SK-N-SH (cell line): ENCODE results near the gene ABCC4. TPM values are rescaled to one million over a fixed set of nuclear protein-coding genes. Genes with fewer than 3 reads are reported as not detected.

Experiments
- CTCF ChIA-PET: fragments of 300-600, 350-600 bp; formaldehyde crosslinking; extraction: SDS; loops from one replicate; lab custom pipeline; 2021; lab: Yijun Ruan, JAX
- POLR2A ChIA-PET: fragments of 350-600 bp; sonication (Branson Sonifier 250); formaldehyde crosslinking; extraction: SDS; loops from one replicate; lab custom pipeline; 2020; ENCODE audit warnings: antibody characterized with exemption, inconsistent platforms; lab: Yijun Ruan, JAX
- DNase-seq: peaks from one replicate; pipeline ENCODE4 v3.0.0; 2012
- H2AFZ ChIP-seq: fragments of 200-600 bp; sonication (generic); 2 replicates; pipeline ENCODE4 v1.8.1; 2016; ENCODE audit warnings: antibody characterized with exemption, mild to moderate bottlenecking, low read depth
- H3F3A ChIP-seq: fragments of 200-600 bp; sonication (generic); replicated peaks from 2 replicates; pipeline ENCODE3; 2016; ENCODE audit warnings: antibody characterized with exemption, mild to moderate bottlenecking; ENCODE audit not compliant: insufficient read depth
- H3K27ac ChIP-seq, 2 experiments: fragments of 200-500 bp in 1 of 2; fragments of 200-600 bp in 1 of 2; sonication (Bioruptor generic) in 1 of 2; sonication (generic), shearing (Covaris generic) in 1 of 2; 2 replicates each; pipeline versions ENCODE4 v1.5.1 to v1.6.1; 2014 to 2016; ENCODE audit warnings: low read depth in 2 of 2, inconsistent platforms in 1 of 2, low read length in 1 of 2, mild to moderate bottlenecking in 1 of 2, mixed read lengths in 1 of 2
- H3K27me3 ChIP-seq: fragments of 200-600 bp; sonication (generic), shearing (Covaris generic); 2 replicates; pipeline ENCODE4 v1.6.1; 2016; ENCODE audit warnings: mixed run types; ENCODE audit not compliant: insufficient read depth
- H3K36me3 ChIP-seq, 2 experiments: fragments of 200-500 bp in 1 of 2; fragments of 200-600 bp in 1 of 2; sonication (Bioruptor generic) in 1 of 2; sonication (generic) in 1 of 2; replicated peaks in 1 of 2; 2 replicates each; pipeline versions ENCODE3 to v1.5.1; 2014 to 2016; ENCODE audit warnings: low read length in 1 of 2, mild to moderate bottlenecking in 1 of 2; ENCODE audit not compliant: insufficient read depth in 2 of 2, control insufficient read depth in 1 of 2
- H3K4me1 ChIP-seq, 2 experiments: fragments of 200-500 bp in 1 of 2; fragments of 200-600 bp in 1 of 2; sonication (Bioruptor generic) in 1 of 2; sonication (generic), shearing (Covaris generic) in 1 of 2; 2 replicates each; pipeline versions ENCODE4 v1.5.1 to v1.6.1; 2014 to 2016; ENCODE audit warnings: low read depth in 1 of 2, low read length in 1 of 2, mixed run types in 1 of 2; ENCODE audit not compliant: insufficient read depth in 2 of 2, control insufficient read depth in 1 of 2
- H3K4me2 ChIP-seq: fragments of 200-600 bp; sonication (generic), shearing (Covaris generic); 2 replicates; pipeline ENCODE4 v1.6.1; 2017; ENCODE audit warnings: mixed run types
- H3K4me3 ChIP-seq, 2 experiments: fragments of 200-500 bp in 1 of 2; fragments of 200-600 bp in 1 of 2; sonication (Bioruptor generic) in 1 of 2; sonication (generic), shearing (Covaris generic) in 1 of 2; 2 replicates each; pipeline versions ENCODE4 v1.5.1 to v1.8.1; 2014 to 2016; ENCODE audit warnings: low read depth in 2 of 2, inconsistent platforms in 1 of 2, low read length in 1 of 2, mild to moderate bottlenecking in 1 of 2, mixed read lengths in 1 of 2, moderate library complexity in 1 of 2
- H3K79me2 ChIP-seq: fragments of 200-600 bp; sonication (generic); 2 replicates; pipeline ENCODE4 v1.8.1; 2017; ENCODE audit warnings: mild to moderate bottlenecking; ENCODE audit not compliant: insufficient read depth
- H3K9ac ChIP-seq: fragments of 200-600 bp; sonication (generic); 2 replicates; pipeline ENCODE4 v1.6.1; 2017; ENCODE audit warnings: mixed run types
- H3K9me2 ChIP-seq: fragments of 200-600 bp; sonication (generic); 2 replicates; pipeline ENCODE4 v1.6.1; 2017; ENCODE audit warnings: mixed run types
- H3K9me3 ChIP-seq: fragments of 200-600 bp; sonication (generic); 2 replicates; pipeline ENCODE4 v1.6.1; 2017; ENCODE audit warnings: mixed run types, mild to moderate bottlenecking, moderate library complexity
- H4K20me1 ChIP-seq: fragments of 200-600 bp; sonication (generic); 2 replicates; pipeline ENCODE4 v1.6.1; 2017; ENCODE audit warnings: mild to moderate bottlenecking, mixed run types; ENCODE audit not compliant: insufficient read depth
- CHD2 ChIP-seq: fragments of 150-350 bp; IDR thresholded peaks from 2 replicates; pipeline ENCODE4 v1.6.1; 2018; ENCODE audit warnings: low read length; ENCODE audit not compliant: partially characterized antibody
- ELF1 ChIP-seq: IDR thresholded peaks from 2 replicates; pipeline ENCODE4 v1.4.0; 2012
- EP300 ChIP-seq, 2 experiments: IDR thresholded peaks; 2 replicates each; pipeline versions ENCODE4 v1.4.0 to v1.6.1; 2012; ENCODE audit warnings: borderline replicate concordance in 1 of 2, low read depth in 1 of 2, low read length in 1 of 2
- EZH2phosphoT487 ChIP-seq: fragments of 200-600 bp; sonication (generic); IDR thresholded peaks from 2 replicates; pipeline ENCODE4 v1.6.1; 2017; ENCODE audit warnings: low read depth, mixed run types, mild to moderate bottlenecking, antibody characterized with exemption, moderate library complexity, borderline replicate concordance
- FOSL2 ChIP-seq: IDR thresholded peaks from 2 replicates; pipeline ENCODE4 v1.4.0; 2012; ENCODE audit warnings: low read depth, mild to moderate bottlenecking, moderate library complexity, borderline replicate concordance
- FOXJ3 ChIP-seq: sonication (generic); formaldehyde crosslinking; IDR thresholded peaks from 2 replicates; pipeline ENCODE4 v1.5.1; 2020; ENCODE audit warnings: mild to moderate bottlenecking, missing genetic modification reagents
- GATA2 ChIP-seq: sonication (generic); formaldehyde crosslinking; IDR thresholded peaks from 2 replicates; pipeline ENCODE4 v1.5.0; 2020; ENCODE audit warnings: mild to moderate bottlenecking, missing genetic modification reagents
- NFIC ChIP-seq: IDR thresholded peaks from 2 replicates; pipeline ENCODE4 v1.4.0; 2012; ENCODE audit warnings: borderline replicate concordance
- NRF1 ChIP-seq: IDR thresholded peaks from 2 replicates; pipeline ENCODE4 v1.6.1; 2012; ENCODE audit warnings: low read depth, mild to moderate bottlenecking, low read length
- RAD21 ChIP-seq: IDR thresholded peaks from 2 replicates; pipeline ENCODE4 v1.6.1; 2012; ENCODE audit warnings: mild to moderate bottlenecking, low read length
- REST ChIP-seq: IDR thresholded peaks from 2 replicates; pipeline ENCODE4 v1.6.1; 2012; ENCODE audit warnings: mild to moderate bottlenecking, low read depth, low read length, moderate library complexity
- RXRA ChIP-seq: IDR thresholded peaks from 2 replicates; pipeline ENCODE4 v1.4.0; 2012; ENCODE audit warnings: low read depth, mild to moderate bottlenecking, borderline replicate concordance
- TCF12 ChIP-seq: IDR thresholded peaks from 2 replicates; pipeline ENCODE4 v1.4.0; 2012
- TEAD4 ChIP-seq: IDR thresholded peaks from 2 replicates; pipeline ENCODE4 v1.4.0; 2012; ENCODE audit warnings: mild to moderate bottlenecking, borderline replicate concordance; ENCODE audit not compliant: insufficient read depth
- YY1 ChIP-seq: IDR thresholded peaks from 2 replicates; pipeline ENCODE4 v1.4.0; 2012; ENCODE audit warnings: low read depth, mild to moderate bottlenecking
- ZBTB33 ChIP-seq: IDR thresholded peaks from 2 replicates; pipeline ENCODE4 v1.4.0; 2012; ENCODE audit warnings: low read depth, borderline replicate concordance
- WGBS: methylation state at CpG from one replicate; pipeline ENCODE4 v1.1.6; 2017; ENCODE audit warnings: low lambda C conversion rate; 5-methylcytosine and 5-hydroxymethylcytosine counted together
- polyA plus RNA-seq, 3 experiments: library from polyadenylated mRNA; depleted of rRNA; stranded (reverse); fragments of >200 nt; gene quantifications; 2 replicates each; pipeline ENCODE4 v1.2.3, GENCODE V29; 2012
- TF ChIP-seq, protein P1 (sequence below): IDR thresholded peaks from 2 replicates; pipeline ENCODE4 v1.4.0; 2012; ENCODE audit warnings: low read depth
- TF ChIP-seq, protein P2 (sequence below): IDR thresholded peaks from 2 replicates; pipeline ENCODE4 v1.4.0; 2012; ENCODE audit warnings: low read depth, borderline replicate concordance
- TF ChIP-seq, protein P3 (sequence below): fragments of 150-350 bp; IDR thresholded peaks from 2 replicates; pipeline ENCODE4 v1.6.1; 2016; ENCODE audit warnings: mild to moderate bottlenecking, low read depth, low read length

ABCC4 gene
- polyA plus RNA-seq, 1 of the 3 experiments (the other 2 are of a cell fraction): 7.8 TPM

DNA sequence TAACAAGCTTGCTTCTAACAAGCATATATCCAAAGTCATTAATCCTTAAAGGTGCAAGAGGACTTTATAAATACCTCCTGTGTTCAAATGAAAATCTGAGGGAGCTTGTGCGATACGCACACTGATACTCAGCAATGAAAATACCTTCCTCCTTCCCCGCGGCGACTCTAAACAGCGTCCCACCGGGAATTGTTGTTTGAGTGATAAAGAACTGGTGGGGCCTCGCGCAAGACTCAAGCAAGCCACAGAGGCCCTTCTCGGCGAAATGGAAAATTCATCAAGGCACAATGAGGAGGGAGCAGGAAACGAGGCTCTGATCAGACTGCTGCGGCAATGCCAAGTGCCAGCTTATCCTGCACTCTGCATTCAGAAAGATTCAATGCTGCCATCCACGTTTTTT is 126.7 kb downstream of the ABCC4 start:
- Histone ChIP-seq H3K79me2 (no peaks in the 10 kb centered on the region), H3K27me3 (no peaks in the 10 kb centered on the region), H3K36me3 (peaks cover 8 to 12% of the 10 kb centered on the region in 2 experiments), H3F3A (no peaks in the 10 kb centered on the region), H3K9ac (no peak overlapping the region), H3K9me3 (no peaks in the 10 kb centered on the region), H3K9me2 (no peaks in the 10 kb centered on the region), H4K20me1 (no peaks in the 10 kb centered on the region), H3K4me2 (no peak overlapping the region), H3K4me3 (no peak overlapping the region), H2AFZ (no peak overlapping the region), H3K4me1 (no peaks in the 10 kb centered on the region), H3K27ac (no peak overlapping the region)
- TF ChIP-seq, protein P1, sequence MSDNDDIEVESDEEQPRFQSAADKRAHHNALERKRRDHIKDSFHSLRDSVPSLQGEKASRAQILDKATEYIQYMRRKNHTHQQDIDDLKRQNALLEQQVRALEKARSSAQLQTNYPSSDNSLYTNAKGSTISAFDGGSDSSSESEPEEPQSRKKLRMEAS: no peak
- no peak for TF ChIP-seq TCF12
- TF ChIP-seq RAD21: no peak
- CTCF ChIA-PET: interaction anchor here (1.4 to 1.8 kb wide), 4 partner anchors 14 to 499 kb away, joined by 3 to 6 read pairs (median 4); no protein-coding TSS in a partner anchor
- no peak for DNase-seq
- WGBS: 96% methylated on average over 14 of the region's 14 CpGs
- POLR2A ChIA-PET: no interaction called here

- no peak overlapping the region for H3K9ac ChIP-seq
- DNase-seq: no peak
- TF ChIP-seq ELF1 (no peak), REST (no peak), EZH2phosphoT487 (no peak), EP300 (IDR thresholded peaks at IDR 0.05; ENCODE audit: borderline replicate concordance in 1 of 2, low read depth in 1 of 2, low read length in 1 of 2) (no peak), RXRA (no peak), NRF1 (no peak), CHD2 (no peak), NFIC (no peak), TEAD4 (no peak), FOSL2 (no peak), GATA2 (no peak), ZBTB33 (no peak), FOXJ3 (CRISPR knock-in tag) (no peak), RAD21 (no peak), YY1 (no peak)
- TF ChIP-seq, protein P1: no peak
- TF ChIP-seq, protein P2, sequence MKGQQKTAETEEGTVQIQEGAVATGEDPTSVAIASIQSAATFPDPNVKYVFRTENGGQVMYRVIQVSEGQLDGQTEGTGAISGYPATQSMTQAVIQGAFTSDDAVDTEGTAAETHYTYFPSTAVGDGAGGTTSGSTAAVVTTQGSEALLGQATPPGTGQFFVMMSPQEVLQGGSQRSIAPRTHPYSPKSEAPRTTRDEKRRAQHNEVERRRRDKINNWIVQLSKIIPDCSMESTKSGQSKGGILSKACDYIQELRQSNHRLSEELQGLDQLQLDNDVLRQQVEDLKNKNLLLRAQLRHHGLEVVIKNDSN: no peak
- TF ChIP-seq, protein P3, sequence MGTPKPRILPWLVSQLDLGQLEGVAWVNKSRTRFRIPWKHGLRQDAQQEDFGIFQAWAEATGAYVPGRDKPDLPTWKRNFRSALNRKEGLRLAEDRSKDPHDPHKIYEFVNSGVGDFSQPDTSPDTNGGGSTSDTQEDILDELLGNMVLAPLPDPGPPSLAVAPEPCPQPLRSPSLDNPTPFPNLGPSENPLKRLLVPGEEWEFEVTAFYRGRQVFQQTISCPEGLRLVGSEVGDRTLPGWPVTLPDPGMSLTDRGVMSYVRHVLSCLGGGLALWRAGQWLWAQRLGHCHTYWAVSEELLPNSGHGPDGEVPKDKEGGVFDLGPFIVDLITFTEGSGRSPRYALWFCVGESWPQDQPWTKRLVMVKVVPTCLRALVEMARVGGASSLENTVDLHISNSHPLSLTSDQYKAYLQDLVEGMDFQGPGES: no peak
- no peak overlapping the region for H2AFZ ChIP-seq
- no peaks in the 10 kb centered on the region for H3K9me3 ChIP-seq
- H3K27ac ChIP-seq: no peak overlapping the region
- H3K36me3 ChIP-seq: peaks cover 13 to 15% of the 10 kb centered on the region in 2 experiments
- H3K4me1 ChIP-seq: no peaks in the 10 kb centered on the region
- ChIA-PET POLR2A (no interaction called here), CTCF (interaction anchor here (1.0 kb wide), 1 partner anchor 236 kb away, joined by 3 read pairs; no protein-coding TSS in a partner anchor)
- 92% methylated on average over 6 of the region's 6 CpGs for WGBS
- H3K4me3 ChIP-seq: no peak overlapping the region
- H3K4me2 ChIP-seq: no peak overlapping the region
- no peaks in the 10 kb centered on the region for H3K27me3 ChIP-seq
- no peaks in the 10 kb centered on the region for H4K20me1 ChIP-seq
- H3F3A ChIP-seq: no peaks in the 10 kb centered on the region
- H3K9me2 ChIP-seq: no peaks in the 10 kb centered on the region
- H3K79me2 ChIP-seq: no peaks in the 10 kb centered on the region
Measured at GRCh38 chr13:95168191-95168590, 133.1 kb downstream of the ABCC4 start.
